WI38 (cell line): ENCODE results near the gene OPN1LW.

Experiments
- H3K4me3 ChIP-seq: 2 replicates; pipeline ENCODE4 v1.5.1; 2011; ENCODE audit warnings: low read depth, mild to moderate bottlenecking, control low read depth, low read length
- TF ChIP-seq, protein P1 (sequence below): IDR thresholded peaks from 2 replicates; pipeline ENCODE4 v1.5.1; 2012; ENCODE audit warnings: low read depth, mild to moderate bottlenecking, control low read depth, low read length

The OPN1LW gene

DNA sequence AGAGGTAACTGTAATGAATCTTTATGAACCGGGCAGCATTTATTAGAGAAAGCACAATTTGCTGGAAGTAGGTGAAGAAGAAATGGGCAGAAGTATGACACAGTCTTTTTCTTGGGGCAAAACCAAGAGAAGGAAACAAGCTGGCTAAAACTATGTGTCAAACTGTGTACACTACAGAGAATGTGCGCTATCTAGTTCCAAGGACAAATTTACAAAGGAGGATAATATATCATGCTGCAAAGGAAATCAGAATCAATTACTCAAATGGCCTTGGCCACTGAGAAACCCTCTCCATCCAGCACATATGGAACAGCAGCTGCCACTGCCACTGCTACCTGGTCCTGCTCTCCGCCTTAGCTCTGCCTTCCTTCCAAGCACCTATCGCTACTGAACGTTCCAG, 29.4 kb upstream of the OPN1LW start:
- no peak overlapping the region for H3K4me3 ChIP-seq
- TF ChIP-seq, protein P1, sequence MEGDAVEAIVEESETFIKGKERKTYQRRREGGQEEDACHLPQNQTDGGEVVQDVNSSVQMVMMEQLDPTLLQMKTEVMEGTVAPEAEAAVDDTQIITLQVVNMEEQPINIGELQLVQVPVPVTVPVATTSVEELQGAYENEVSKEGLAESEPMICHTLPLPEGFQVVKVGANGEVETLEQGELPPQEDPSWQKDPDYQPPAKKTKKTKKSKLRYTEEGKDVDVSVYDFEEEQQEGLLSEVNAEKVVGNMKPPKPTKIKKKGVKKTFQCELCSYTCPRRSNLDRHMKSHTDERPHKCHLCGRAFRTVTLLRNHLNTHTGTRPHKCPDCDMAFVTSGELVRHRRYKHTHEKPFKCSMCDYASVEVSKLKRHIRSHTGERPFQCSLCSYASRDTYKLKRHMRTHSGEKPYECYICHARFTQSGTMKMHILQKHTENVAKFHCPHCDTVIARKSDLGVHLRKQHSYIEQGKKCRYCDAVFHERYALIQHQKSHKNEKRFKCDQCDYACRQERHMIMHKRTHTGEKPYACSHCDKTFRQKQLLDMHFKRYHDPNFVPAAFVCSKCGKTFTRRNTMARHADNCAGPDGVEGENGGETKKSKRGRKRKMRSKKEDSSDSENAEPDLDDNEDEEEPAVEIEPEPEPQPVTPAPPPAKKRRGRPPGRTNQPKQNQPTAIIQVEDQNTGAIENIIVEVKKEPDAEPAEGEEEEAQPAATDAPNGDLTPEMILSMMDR, result no peak

DNA sequence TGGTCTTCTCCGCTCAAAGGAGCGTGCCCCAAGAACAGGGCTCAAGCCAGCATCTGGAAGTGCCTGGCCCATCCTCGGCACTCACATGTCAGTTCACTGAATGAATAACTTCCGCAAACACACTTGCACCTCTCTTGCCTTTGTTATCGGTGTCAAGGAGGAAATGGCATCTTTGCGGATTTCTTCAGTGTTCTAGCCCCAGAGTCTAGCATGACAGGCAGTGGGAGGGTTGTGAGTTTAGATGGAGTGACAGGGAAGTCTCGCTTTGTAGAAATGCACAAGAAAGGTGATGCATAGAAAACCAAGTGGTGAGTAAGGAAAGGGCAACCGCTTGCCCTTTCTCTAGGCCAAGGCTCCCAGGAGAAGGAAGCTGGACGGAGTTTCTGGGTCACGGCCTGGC, 29.0 kb upstream of the OPN1LW start:
- H3K4me3 ChIP-seq, result no peak overlapping the region
- TF ChIP-seq, protein P1, result no peak

DNA sequence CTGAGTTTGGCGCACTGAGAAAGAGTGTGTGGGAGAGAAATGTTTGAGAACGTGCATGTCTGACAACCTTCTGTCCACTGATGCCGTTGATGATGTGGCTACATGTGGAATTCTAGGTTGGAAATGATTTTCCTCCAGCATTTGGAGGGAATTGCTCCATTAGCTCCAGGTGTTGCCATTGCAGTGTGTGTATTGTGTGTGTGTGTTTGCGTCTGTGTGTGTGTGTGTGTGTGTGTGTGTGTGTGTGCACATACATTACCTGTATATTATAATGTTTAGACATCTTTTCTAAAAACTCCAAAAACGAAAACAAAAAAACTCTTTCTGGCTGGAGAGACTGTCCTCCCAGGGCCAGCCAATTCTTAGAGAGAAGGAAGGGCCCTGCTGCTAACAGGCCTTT, 28.3 kb upstream of the OPN1LW start:
- TF ChIP-seq, protein P1, result no peak

DNA sequence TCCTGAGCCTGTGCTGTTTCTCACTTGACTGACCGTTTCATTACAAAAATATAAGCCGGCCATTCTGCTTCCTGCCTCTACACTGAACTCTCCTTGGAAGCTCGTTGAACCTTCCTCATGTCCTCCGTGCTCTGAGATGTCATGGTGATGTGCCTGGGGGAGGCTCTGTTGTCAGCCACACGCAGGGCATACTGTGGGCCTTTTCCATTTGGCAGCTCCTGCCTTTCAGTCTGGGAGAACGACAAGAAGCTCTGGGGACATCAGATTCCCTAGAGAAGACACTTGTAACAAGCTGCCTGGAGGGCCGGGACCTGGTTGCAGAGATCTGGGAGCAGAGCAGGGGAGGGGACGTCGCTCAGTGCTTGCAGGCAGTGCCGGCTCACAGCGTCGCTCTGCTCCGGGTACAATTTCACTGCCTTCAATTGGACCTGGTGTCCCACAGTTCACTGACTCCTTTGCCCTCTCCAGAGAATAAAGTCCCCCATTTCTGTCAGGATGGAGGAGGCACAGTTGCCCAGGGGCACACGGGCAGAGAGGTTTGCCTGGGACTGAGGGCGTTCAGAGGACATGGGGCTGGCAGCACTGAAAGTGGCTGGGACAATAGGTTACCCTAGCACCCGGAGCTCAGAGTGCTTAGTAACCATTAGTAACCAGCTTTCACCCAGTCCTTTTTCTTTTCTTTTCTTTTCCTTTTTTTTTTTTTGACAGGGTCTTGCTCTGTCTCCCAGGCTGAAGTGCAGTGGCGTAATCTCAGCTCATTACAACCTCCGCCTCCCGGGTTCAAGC, 27.4 kb upstream of the OPN1LW start:
- TF ChIP-seq, protein P1, result no peak
- no peak overlapping the region for H3K4me3 ChIP-seq

More for the DNA sequence above, 28.3 kb upstream of the OPN1LW start:
- no peak overlapping the region for H3K4me3 ChIP-seq

DNA sequence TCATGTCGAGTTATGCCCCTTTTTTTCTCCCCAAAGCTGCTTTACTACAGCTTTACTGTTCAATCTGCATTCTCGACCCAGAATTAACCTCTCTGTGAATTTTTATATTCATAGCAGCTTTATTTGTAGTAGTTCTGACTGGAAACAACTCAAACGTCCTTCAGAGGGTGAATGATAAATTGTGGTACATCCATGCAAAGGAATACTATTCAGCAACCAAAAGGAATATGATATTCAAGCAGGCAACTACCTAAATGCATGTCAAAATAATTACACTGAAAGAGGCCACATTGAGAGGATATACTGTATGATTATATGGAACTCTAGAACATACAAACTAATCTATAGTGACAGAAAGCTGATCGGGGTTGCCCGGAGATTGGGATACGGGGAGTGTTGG, 26.5 kb upstream of the OPN1LW start:
- TF ChIP-seq, protein P1, result no peak
- no peak overlapping the region for H3K4me3 ChIP-seq

DNA sequence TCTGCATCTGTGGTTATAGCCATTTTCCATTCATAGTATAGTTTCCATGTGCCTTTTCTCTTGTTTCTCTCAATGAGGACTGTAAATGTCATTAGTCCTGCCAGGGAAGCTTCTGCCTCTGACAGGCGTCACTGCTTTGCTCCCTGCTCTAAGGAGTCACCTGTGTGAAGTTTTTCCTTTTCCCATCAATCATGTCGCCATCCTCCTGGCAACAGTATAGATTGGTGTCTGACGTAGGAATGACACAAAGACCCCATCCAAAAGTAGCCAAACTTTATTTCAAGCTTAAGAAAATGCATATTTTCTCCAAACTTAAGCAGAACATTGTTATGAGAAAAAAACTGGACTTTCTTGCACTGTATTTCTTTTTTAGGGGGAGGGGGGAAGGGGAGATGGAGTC, 23.5 kb upstream of the OPN1LW start:
- TF ChIP-seq, protein P1, result no peak
- no peak overlapping the region for H3K4me3 ChIP-seq

DNA sequence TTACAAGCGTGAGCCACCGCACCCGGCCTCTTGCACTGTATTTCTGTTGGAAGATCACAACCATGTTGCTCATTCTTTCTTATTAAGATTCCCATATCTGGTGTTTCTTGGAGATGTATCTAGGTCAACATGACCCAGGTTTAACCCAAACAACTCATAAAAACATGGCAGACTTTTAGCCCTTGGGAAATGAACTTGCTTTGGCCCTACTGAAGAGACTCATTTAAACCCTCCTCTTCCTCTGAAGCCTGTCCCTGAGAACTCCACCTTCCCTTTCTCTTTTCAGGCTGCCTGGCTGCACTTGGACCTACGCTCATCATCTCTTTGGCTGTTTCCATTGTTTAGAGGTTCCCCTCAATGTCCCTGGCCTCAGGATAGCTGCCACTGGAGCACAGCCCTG, 22.8 kb upstream of the OPN1LW start:
- TF ChIP-seq, protein P1, result no peak
- H3K4me3 ChIP-seq, result no peak overlapping the region
